ENCODE results near the gene FAM171A1.

The FAM171A1 gene

GRCh38 chr10:15385552-15386455 is 14.7 kb upstream of the FAM171A1 start:
- Histone ChIP-seq H2BK120ac (ENCODE audit: low read depth, low read length) (no peak overlapping the region), H3K4me3 (ENCODE audit: low read length in 2 of 2) (no peak overlapping the region), H3K27ac (replicated peaks; ENCODE audit: low read length) (no peak overlapping the region), H3K4me2 (ENCODE audit: insufficient read depth, low read length, poor library complexity, severe bottlenecking) (no peak overlapping the region), H2AK5ac (ENCODE audit: low read depth, low read length) (no peak overlapping the region), H3K23ac (ENCODE audit: low read depth, low read length, poor library complexity) (no peak overlapping the region), H3K18ac (ENCODE audit: low read length) (no peak overlapping the region), H4K91ac (ENCODE audit: low read depth, low read length, poor library complexity) (no peak overlapping the region), H3K36me3 (replicated peaks in 1 of 2; ENCODE audit: control insufficient read depth in 2 of 2, insufficient read depth in 2 of 2, low read length in 2 of 2) (no peaks in the 10 kb centered on the region), H3K14ac (ENCODE audit: low read length) (no peak overlapping the region), H3K4me1 (ENCODE audit: control insufficient read depth in 2 of 2, insufficient read depth in 1 of 2, low read depth in 1 of 2, low read length in 2 of 2) (no peaks in the 10 kb centered on the region), H3K9me3 (replicated peaks in 1 of 2; ENCODE audit: control insufficient read depth in 2 of 2, insufficient read depth in 1 of 2, low read depth in 1 of 2, low read length in 2 of 2) (no peaks in the 10 kb centered on the region), H2AFZ (ENCODE audit: low read length) (no peak overlapping the region), H2BK15ac (ENCODE audit: low read length) (no peak overlapping the region), H3K27me3 (ENCODE audit: control insufficient read depth in 3 of 3, insufficient read depth in 3 of 3, low read depth in 1 of 3, low read length in 3 of 3) (no peaks in the 10 kb centered on the region), H3K9ac (ENCODE audit: low read depth, low read length, poor library complexity) (no peak overlapping the region), H3K4ac (ENCODE audit: low read length) (no peak overlapping the region), H3K79me1 (ENCODE audit: low read depth, low read length) (no peaks in the 10 kb centered on the region), H2BK5ac (ENCODE audit: low read length) (no peak overlapping the region), H2BK12ac (ENCODE audit: low read length) (no peak overlapping the region), H4K8ac (ENCODE audit: low read depth, low read length) (no peak overlapping the region)
- no peak for DNase-seq (ENCODE audit: low spot score)
- no CpG with 5 or more reads among the region's 17 CpGs for WGBS, 2 donors (ENCODE audit: extremely low coverage in 2 of 2, insufficient read length in 2 of 2, insufficient replicate concordance in 1 of 2)

GRCh38 chr10:15381420-15381819 is 10.3 kb upstream of the FAM171A1 start:
- no peak for DNase-seq (ENCODE audit: low spot score)
- H3K4me2 ChIP-seq (ENCODE audit: insufficient read depth, low read length, poor library complexity, severe bottlenecking), result no peak overlapping the region
- H3K27ac ChIP-seq (replicated peaks; ENCODE audit: low read length), result no peak overlapping the region
- no peaks in the 10 kb centered on the region for H3K79me1 ChIP-seq (ENCODE audit: low read depth, low read length)
- H3K18ac ChIP-seq (ENCODE audit: low read length), result no peak overlapping the region
- no peaks in the 10 kb centered on the region for H3K9me3 ChIP-seq (replicated peaks in 1 of 2; ENCODE audit: control insufficient read depth in 2 of 2, insufficient read depth in 1 of 2, low read depth in 1 of 2, low read length in 2 of 2)
- no peak overlapping the region for H2BK5ac ChIP-seq (ENCODE audit: low read length)
- no peak overlapping the region for H2BK12ac ChIP-seq (ENCODE audit: low read length)
- peaks cover 0 to 5% (median 0%) of the 10 kb centered on the region in 3 experiments for H3K27me3 ChIP-seq (ENCODE audit: control insufficient read depth in 3 of 3, insufficient read depth in 3 of 3, low read depth in 1 of 3, low read length in 3 of 3)
- H4K91ac ChIP-seq (ENCODE audit: low read depth, low read length, poor library complexity), result no peak overlapping the region
- H3K9ac ChIP-seq (ENCODE audit: low read depth, low read length, poor library complexity), result no peak overlapping the region
- WGBS, 2 donors (ENCODE audit: extremely low coverage in 2 of 2, insufficient read length in 2 of 2, insufficient replicate concordance in 1 of 2), result no CpG with 5 or more reads among the region's 4 CpGs
- no peak overlapping the region for H3K4ac ChIP-seq (ENCODE audit: low read length)
- H2BK15ac ChIP-seq (ENCODE audit: low read length), result no peak overlapping the region
- no peak overlapping the region for H3K23ac ChIP-seq (ENCODE audit: low read depth, low read length, poor library complexity)
- H3K14ac ChIP-seq (ENCODE audit: low read length), result no peak overlapping the region
- no peaks in the 10 kb centered on the region for H3K4me1 ChIP-seq (ENCODE audit: control insufficient read depth in 2 of 2, insufficient read depth in 1 of 2, low read depth in 1 of 2, low read length in 2 of 2)
- H3K36me3 ChIP-seq (replicated peaks in 1 of 2; ENCODE audit: control insufficient read depth in 2 of 2, insufficient read depth in 2 of 2, low read length in 2 of 2), result no peaks in the 10 kb centered on the region
- no peak overlapping the region for H2AK5ac ChIP-seq (ENCODE audit: low read depth, low read length)
- H2BK120ac ChIP-seq (ENCODE audit: low read depth, low read length), result no peak overlapping the region
- no peak overlapping the region for H2AFZ ChIP-seq (ENCODE audit: low read length)
- no peak overlapping the region for H4K8ac ChIP-seq (ENCODE audit: low read depth, low read length)
- no peak overlapping the region for H3K4me3 ChIP-seq (ENCODE audit: low read length in 2 of 2)

- Histone ChIP-seq H3K14ac (ENCODE audit: low read length) (no peak overlapping the region), H3K4me2 (ENCODE audit: insufficient read depth, low read length, poor library complexity, severe bottlenecking) (no peak overlapping the region), H2BK12ac (ENCODE audit: low read length) (no peak overlapping the region), H3K9me3 (replicated peaks in 1 of 2; ENCODE audit: control insufficient read depth in 2 of 2, insufficient read depth in 1 of 2, low read depth in 1 of 2, low read length in 2 of 2) (no peaks in the 10 kb centered on the region), H2BK120ac (ENCODE audit: low read depth, low read length) (no peak overlapping the region), H3K4me1 (ENCODE audit: control insufficient read depth in 2 of 2, insufficient read depth in 1 of 2, low read depth in 1 of 2, low read length in 2 of 2) (no peaks in the 10 kb centered on the region), H3K79me1 (ENCODE audit: low read depth, low read length) (no peaks in the 10 kb centered on the region), H3K4ac (ENCODE audit: low read length) (no peak overlapping the region), H3K36me3 (replicated peaks in 1 of 2; ENCODE audit: control insufficient read depth in 2 of 2, insufficient read depth in 2 of 2, low read length in 2 of 2) (no peaks in the 10 kb centered on the region), H2BK5ac (ENCODE audit: low read length) (no peak overlapping the region), H3K23ac (ENCODE audit: low read depth, low read length, poor library complexity) (no peak overlapping the region), H3K4me3 (ENCODE audit: low read length in 2 of 2) (no peak overlapping the region), H3K27me3 (ENCODE audit: control insufficient read depth in 3 of 3, insufficient read depth in 3 of 3, low read depth in 1 of 3, low read length in 3 of 3) (peaks cover 0 to 5% (median 0%) of the 10 kb centered on the region in 3 experiments), H2AFZ (ENCODE audit: low read length) (no peak overlapping the region), H3K27ac (replicated peaks; ENCODE audit: low read length) (no peak overlapping the region), H3K9ac (ENCODE audit: low read depth, low read length, poor library complexity) (no peak overlapping the region), H2BK15ac (ENCODE audit: low read length) (no peak overlapping the region), H3K18ac (ENCODE audit: low read length) (no peak overlapping the region), H2AK5ac (ENCODE audit: low read depth, low read length) (no peak overlapping the region), H4K91ac (ENCODE audit: low read depth, low read length, poor library complexity) (no peak overlapping the region), H4K8ac (ENCODE audit: low read depth, low read length) (no peak overlapping the region)
- DNase-seq (ENCODE audit: low spot score), result no peak
- WGBS, 2 donors (ENCODE audit: extremely low coverage in 2 of 2, insufficient read length in 2 of 2, insufficient replicate concordance in 1 of 2), result no CpG with 5 or more reads among the region's 5 CpGs
These were observed 8.0 kb upstream of the FAM171A1 start for GRCh38 chr10:15379078-15379477.

GRCh38 chr10:15378569-15378968 is 7.5 kb upstream of the FAM171A1 start:
- no CpG with 5 or more reads among the region's 5 CpGs for WGBS, 2 donors (ENCODE audit: extremely low coverage in 2 of 2, insufficient read length in 2 of 2, insufficient replicate concordance in 1 of 2)
- H3K4me2 ChIP-seq (ENCODE audit: insufficient read depth, low read length, poor library complexity, severe bottlenecking), result no peak overlapping the region
- no peaks in the 10 kb centered on the region for H3K4me1 ChIP-seq (ENCODE audit: control insufficient read depth in 2 of 2, insufficient read depth in 1 of 2, low read depth in 1 of 2, low read length in 2 of 2)
- H2AFZ ChIP-seq (ENCODE audit: low read length), result no peak overlapping the region
- H3K9ac ChIP-seq (ENCODE audit: low read depth, low read length, poor library complexity), result no peak overlapping the region
- H2BK120ac ChIP-seq (ENCODE audit: low read depth, low read length), result no peak overlapping the region
- no peaks in the 10 kb centered on the region for H3K79me1 ChIP-seq (ENCODE audit: low read depth, low read length)
- no peak overlapping the region for H2BK5ac ChIP-seq (ENCODE audit: low read length)
- no peak overlapping the region for H3K27ac ChIP-seq (replicated peaks; ENCODE audit: low read length)
- DNase-seq (ENCODE audit: low spot score), result no peak
- no peak overlapping the region for H3K4ac ChIP-seq (ENCODE audit: low read length)
- H3K27me3 ChIP-seq (ENCODE audit: control insufficient read depth in 3 of 3, insufficient read depth in 3 of 3, low read depth in 1 of 3, low read length in 3 of 3), result peaks cover 0 to 5% (median 0%) of the 10 kb centered on the region in 3 experiments
- no peak overlapping the region for H2BK15ac ChIP-seq (ENCODE audit: low read length)
- no peak overlapping the region for H4K8ac ChIP-seq (ENCODE audit: low read depth, low read length)
- no peak overlapping the region for H3K18ac ChIP-seq (ENCODE audit: low read length)
- no peaks in the 10 kb centered on the region for H3K36me3 ChIP-seq (replicated peaks in 1 of 2; ENCODE audit: control insufficient read depth in 2 of 2, insufficient read depth in 2 of 2, low read length in 2 of 2)
- H2BK12ac ChIP-seq (ENCODE audit: low read length), result no peak overlapping the region
- H3K9me3 ChIP-seq (replicated peaks in 1 of 2; ENCODE audit: control insufficient read depth in 2 of 2, insufficient read depth in 1 of 2, low read depth in 1 of 2, low read length in 2 of 2), result no peaks in the 10 kb centered on the region
- H2AK5ac ChIP-seq (ENCODE audit: low read depth, low read length), result no peak overlapping the region
- H3K4me3 ChIP-seq (ENCODE audit: low read length in 2 of 2), result no peak overlapping the region
- H3K23ac ChIP-seq (ENCODE audit: low read depth, low read length, poor library complexity), result no peak overlapping the region
- H3K14ac ChIP-seq (ENCODE audit: low read length), result no peak overlapping the region
- no peak overlapping the region for H4K91ac ChIP-seq (ENCODE audit: low read depth, low read length, poor library complexity)

Measured in neuronal stem cell (in vitro differentiated cells).